Omental fat pad (tissue), 4 donors: ENCODE measurements around the gene EIF4E3. TPM values are rescaled to one million over a fixed set of nuclear protein-coding genes. Genes with fewer than 3 reads are reported as not detected.

Source experiments
- ATAC-seq: fragments of 150-250 bp; one replicate; pipeline ENCODE4 v1.9.1; 2016; ENCODE audit warnings: mild to moderate bottlenecking, moderate library complexity; ENCODE audit not compliant: low FRiP score
- DNase-seq: peaks from one replicate; pipeline ENCODE4 v3.0.0-alpha.2; 2019; ENCODE audit warnings: low spot score
- total RNA-seq, 4 donors: library from RNA; depleted of rRNA; stranded (reverse); fragments of >200 nt; gene quantifications; one replicate each; pipeline ENCODE4 v1.1.0, GENCODE V29; 2016
- TF ChIP-seq, protein P1 (sequence below), 3 donors: fragments of 450-650 bp; IDR thresholded peaks; one replicate each; pipeline ENCODE4 v1.5.1; 2016 to 2017; ENCODE audit warnings: antibody characterized with exemption in 3 of 3, mild to moderate bottlenecking in 3 of 3, moderate library complexity in 2 of 3

The EIF4E3 gene
- total RNA-seq, 4 donors from 2014 or later, result 20.3 to 31.7 (median 26.3) TPM

DNA sequence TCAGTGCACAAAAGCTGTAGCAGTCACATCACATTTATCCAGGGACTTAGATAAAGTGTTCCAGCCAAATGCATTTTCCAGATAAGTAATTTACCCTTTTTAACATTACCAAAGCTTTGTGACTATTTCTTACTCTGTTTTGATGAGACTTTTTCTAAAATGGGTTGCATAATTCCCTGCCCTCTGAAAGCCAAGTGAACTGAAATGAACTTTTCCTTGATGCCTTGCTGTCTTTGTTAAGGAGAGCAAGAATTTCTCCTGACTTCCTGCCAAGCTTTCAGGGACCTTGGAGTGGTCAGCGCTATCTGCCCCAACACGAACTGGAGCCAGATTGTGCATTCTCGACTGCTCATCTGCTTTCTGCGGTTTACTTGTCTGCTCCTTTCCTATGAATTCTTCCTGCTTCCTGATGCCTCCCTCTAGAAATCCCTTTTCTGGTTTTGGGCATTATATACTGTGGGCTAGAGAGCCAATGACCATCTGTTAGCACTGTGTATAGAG is 34.8 kb downstream of the EIF4E3 start:
- TF ChIP-seq, protein P1, sequence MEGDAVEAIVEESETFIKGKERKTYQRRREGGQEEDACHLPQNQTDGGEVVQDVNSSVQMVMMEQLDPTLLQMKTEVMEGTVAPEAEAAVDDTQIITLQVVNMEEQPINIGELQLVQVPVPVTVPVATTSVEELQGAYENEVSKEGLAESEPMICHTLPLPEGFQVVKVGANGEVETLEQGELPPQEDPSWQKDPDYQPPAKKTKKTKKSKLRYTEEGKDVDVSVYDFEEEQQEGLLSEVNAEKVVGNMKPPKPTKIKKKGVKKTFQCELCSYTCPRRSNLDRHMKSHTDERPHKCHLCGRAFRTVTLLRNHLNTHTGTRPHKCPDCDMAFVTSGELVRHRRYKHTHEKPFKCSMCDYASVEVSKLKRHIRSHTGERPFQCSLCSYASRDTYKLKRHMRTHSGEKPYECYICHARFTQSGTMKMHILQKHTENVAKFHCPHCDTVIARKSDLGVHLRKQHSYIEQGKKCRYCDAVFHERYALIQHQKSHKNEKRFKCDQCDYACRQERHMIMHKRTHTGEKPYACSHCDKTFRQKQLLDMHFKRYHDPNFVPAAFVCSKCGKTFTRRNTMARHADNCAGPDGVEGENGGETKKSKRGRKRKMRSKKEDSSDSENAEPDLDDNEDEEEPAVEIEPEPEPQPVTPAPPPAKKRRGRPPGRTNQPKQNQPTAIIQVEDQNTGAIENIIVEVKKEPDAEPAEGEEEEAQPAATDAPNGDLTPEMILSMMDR (IDR thresholded peaks at IDR 0.05), result no peak
- ATAC-seq (peak; percentile 29), DNase-seq (no peak)

DNA sequence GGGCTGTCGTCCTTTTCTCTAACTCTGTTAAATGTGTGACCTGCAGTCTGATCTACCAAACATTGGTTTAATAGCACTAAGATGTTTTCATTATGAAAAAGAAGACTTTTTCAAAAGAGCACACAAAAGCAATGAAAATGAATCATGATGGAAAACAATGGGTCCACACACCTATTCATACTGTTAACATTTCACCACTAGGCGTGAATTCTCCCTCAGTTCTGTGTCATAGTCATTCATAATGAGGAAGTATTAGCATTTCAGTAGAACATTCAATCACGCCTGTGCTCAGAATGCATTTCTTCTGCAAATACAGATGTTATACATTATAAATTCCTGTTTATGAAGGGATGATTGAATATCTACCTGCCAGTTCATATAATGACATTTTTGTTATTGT is 35.9 kb downstream of the EIF4E3 start:
- ATAC-seq, result no peak

DNA sequence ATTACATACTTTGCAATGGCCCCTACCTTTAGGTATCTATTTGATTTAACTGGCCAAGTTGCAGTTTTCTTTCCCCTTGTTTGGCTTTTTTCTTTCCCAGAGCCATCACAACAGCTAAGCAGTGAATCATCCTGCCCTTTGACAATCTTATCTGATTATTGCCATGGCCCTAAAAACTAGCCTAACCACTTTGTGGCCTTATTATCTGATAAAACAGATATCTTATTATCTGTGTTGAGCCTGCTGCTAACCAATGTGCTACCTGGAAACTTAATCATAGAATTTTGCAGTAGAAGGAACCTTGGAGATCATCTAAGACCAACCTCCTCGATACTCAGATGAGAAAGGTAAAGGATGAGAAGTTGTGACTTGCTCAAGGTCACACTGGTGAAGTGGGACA is 37.1 kb downstream of the EIF4E3 start:
- no peak for ATAC-seq
- no peak for DNase-seq
- TF ChIP-seq, protein P1 (IDR thresholded peaks at IDR 0.05), result no peak

More for the DNA sequence above, 35.9 kb downstream of the EIF4E3 start:
- TF ChIP-seq, protein P1 (IDR thresholded peaks at IDR 0.05), result no peak
- DNase-seq, result no peak

DNA sequence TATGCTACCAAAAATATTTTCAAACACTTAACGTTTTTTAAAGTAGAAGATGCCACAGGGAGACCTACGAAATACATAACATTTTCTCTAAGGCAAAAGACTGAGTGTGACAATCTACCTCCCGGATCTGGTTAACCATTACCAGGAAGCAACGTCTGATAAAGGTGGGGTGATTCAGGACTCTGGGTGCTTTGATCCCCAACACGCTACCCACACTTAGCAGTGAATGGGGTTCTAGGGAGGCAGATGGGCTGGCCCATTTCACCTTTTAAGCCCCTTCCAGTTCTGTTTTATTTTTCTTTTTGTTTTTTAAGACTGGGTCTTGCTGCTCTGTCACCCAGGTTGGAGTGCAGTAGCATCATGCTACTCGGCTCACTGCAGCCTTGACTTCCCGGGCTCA is 39.5 kb downstream of the EIF4E3 start:
- TF ChIP-seq, protein P1 (IDR thresholded peaks at IDR 0.05), result no peak
- DNase-seq, result no peak
- ATAC-seq, result no peak

DNA sequence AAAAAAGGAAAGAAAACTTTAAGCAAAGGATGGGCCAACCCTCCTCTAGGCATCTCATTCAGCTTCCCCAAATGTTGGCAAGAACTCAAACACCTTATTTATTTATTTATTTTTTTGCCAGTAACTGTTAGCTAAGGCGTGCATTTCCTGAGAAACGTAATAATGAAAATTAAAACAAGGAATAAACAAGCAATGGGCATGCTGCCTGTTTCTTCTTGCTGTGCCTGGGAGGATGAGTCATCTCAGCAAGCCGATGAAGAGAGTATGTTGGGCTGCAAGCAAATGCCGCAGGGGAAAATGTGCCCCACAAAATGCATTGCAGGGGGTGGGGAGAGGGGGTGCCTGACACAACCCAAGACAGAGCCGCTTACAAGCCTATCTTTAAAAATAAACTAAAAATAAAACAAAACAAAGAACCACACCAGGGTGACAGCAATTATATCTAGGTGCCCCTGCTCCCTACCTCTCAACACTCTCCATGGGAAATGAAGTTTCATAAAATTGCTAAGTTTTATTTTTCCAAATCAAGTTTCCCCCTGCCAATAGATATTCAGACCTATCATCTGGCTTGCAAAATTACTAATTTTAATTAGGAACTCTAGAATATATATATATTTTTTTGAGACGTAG is 40.3 kb downstream of the EIF4E3 start:
- peak; percentile 73 for ATAC-seq
- TF ChIP-seq, protein P1 (IDR thresholded peaks at IDR 0.05), result no peak
- no peak for DNase-seq

DNA sequence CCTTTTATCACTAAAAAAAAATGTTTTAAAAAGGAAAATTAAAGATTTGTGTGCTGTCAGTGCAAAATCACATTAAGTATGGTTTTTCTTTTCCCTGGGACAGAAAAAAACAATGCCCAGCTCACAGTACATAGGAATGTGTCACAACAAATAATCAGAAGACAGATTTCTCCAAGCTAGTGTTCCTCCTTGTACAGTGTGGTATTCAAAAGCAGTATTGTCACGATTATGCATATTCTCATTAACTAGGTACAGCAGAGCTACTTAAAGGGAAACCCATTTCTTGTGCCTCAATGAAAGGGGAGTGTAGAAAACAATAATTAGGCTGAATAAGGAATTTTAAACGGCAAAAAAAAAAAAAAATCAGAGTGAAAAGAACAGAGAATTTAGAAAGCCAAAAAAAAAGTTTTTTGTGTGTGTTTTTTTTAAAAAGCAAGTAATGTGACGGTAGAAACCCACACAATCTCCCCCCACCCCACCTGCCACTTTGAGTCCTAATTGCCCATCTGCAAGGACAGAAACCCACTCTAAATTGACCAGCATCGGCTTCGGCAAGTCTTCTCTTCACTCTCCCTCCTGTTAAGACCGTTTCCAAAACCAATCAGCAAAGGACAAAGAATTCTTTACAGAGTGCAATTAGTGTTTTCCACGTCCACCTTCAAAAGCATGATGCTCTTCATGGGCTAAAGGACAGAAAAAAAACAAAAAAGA is 41.0 kb downstream of the EIF4E3 start:
- TF ChIP-seq, protein P1 (IDR thresholded peaks at IDR 0.05), result no peak
- DNase-seq, result no peak
- ATAC-seq, result no peak
